IPS-11a (cell line): ENCODE results near the gene KCNJ10.

Experiments
- H3K4me3 ChIP-seq: one replicate; pipeline ENCODE4 v1.5.1; 2013; ENCODE audit warnings: low read depth, low read length, control low read depth

KCNJ10 gene

DNA sequence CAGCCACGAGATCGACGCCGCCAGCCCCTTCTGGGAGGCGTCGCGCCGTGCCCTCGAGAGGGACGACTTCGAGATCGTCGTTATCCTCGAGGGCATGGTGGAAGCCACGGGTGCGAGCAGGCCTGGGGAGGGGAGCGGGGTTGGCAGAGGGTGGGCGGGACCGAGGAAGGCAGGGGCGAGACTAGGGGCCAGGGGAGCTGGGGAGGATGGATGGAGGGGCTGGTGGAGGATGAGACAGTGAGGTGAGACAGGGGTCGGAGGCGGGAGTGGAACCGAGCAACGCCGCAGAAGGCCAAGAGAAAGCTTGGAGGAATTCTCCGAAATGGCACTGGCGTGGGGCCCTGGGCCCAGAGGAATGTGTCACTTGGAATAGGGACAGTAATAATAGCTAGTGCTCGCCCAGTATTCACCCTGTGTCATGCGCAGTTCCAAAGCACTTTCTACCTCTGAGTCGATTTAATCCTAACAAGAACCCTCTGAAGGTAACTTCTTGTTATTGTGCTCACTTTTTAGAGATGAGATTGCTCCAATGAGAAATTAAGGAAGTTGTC is 14.9 kb upstream of the KCNJ10 start:
- no peak overlapping the region for H3K4me3 ChIP-seq

GRCh38 chr1:160083968-160084770 is 14.2 kb upstream of the KCNJ10 start:
- peak overlapping the region; percentile 4 for H3K4me3 ChIP-seq

DNA sequence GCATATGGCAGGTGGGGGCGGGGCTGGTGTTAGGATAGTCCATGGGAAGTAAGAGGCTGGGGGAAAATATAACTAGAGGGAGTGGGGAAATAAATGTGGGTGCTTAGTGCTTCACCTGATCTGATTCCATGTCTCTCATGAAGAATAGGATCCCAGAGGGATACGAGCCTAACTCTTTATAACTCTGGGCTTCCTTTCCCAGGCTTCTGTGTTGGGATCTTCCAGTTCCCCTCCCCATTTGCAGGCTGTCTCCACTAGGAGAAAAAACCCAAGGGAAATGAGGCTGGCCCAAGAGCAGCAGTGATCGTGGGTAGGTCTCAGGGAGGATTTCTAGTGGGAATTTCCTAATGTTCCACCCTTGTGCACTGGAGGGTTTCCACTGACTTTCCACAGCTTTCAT is 13.0 kb upstream of the KCNJ10 start:
- no peak overlapping the region for H3K4me3 ChIP-seq

DNA sequence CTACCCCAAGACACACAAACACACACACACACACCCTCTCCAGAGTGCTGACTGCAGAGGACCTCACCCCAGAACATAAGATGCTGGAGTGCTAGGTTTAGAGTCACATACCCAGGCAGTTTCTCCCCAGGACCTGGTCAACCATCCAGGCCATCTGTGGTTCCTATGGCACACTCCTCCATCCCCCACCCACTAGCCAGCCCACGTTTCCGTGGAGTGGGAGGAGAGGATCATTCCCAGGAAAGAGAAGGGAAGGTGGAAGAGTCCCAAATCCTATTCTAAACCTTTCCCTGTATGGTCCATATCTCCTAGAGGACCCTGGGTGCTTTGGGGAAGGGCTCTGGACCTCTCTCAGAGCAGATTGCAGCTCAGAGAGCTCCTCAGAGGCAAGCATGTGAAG is 12.5 kb upstream of the KCNJ10 start:
- H3K4me3 ChIP-seq = no peak overlapping the region

GRCh38 chr1:160081261-160081936 is 11.4 kb upstream of the KCNJ10 start, which contains the start of gene KCNJ9:
KCNJ9 (plus strand) TSS chr1:160081538; CDS start chr1:160084031, 2,493 bp downstream.
- H3K4me3 ChIP-seq = no peak within 1 kb of the TSS

- no peak overlapping the region for H3K4me3 ChIP-seq
Measured at GRCh38 chr1:160080381-160081100, 10.6 kb upstream of the KCNJ10 start.

GRCh38 chr1:160079448-160079847 is 9.5 kb upstream of the KCNJ10 start:
- H3K4me3 ChIP-seq = no peak overlapping the region

DNA sequence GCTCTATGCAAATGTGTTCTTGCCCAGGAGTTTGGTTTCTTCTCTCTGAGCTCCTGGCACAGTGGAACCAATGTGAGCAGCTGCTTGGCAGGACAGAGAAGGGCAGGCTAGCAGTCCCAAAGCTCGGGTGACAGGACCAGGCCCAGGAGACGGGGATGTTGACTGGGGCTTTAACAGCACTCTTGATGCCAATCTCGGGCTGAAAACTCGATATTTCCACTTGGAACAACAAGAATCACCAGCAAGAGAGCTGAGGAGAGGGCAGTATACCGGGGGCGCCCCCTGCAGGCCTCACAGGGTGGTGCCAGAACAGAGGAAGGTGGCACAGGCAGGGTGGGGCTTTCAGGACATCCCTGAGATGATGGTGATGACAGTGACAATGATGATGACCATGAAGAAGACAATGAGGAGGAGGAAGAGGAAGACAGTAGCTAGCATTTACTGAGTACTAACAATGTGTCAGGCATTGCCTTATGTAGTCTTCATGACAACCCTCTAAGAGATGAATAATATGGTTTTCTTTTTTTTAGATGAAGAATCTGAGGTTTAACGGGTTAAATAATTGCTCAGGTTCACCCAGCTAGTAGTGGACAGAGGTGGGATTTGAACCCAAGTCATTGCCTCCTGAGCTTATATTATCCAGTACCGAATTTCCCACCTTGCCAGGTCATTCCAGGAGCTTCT is 8.7 kb upstream of the KCNJ10 start:
- H3K4me3 ChIP-seq = no peak overlapping the region

DNA sequence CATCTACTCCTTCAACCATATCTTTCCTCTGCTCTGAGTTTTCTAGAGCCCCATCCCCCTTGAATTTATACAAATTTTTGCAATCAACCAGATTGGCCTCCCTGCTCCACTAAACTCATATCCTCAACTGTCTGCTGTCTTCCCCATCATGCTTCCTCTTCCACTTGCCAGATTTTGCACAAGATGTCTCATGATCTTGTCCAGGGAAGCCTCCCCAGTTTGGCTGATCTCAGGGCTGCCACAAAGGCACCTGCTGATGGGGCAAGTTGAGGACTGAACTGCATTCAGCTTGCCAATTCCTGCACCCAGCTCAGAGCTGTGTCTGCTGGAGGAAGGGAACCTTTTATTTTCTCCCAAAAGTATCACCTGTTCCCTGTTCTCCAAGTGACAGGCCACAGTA is 7.5 kb upstream of the KCNJ10 start:
- H3K4me3 ChIP-seq = no peak overlapping the region

DNA sequence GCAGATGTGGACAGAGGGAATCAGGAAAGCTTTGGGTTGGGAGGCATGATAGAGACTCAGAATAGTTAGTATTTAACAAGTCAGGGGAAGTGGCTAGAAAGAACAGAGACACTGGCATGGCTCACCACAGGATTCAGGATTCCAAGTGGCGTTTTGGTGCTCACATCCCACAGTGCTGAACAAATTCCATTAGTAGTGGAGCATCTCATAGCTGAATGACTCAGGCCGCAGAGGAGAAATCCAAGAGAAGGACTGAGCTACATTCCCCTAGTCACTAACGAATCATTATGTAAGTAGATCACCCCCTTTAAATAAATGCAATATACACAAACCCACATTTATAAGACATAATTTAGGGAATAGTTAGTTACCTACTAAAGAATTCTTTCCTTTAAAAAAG is 6.3 kb upstream of the KCNJ10 start:
- no peak overlapping the region for H3K4me3 ChIP-seq

DNA sequence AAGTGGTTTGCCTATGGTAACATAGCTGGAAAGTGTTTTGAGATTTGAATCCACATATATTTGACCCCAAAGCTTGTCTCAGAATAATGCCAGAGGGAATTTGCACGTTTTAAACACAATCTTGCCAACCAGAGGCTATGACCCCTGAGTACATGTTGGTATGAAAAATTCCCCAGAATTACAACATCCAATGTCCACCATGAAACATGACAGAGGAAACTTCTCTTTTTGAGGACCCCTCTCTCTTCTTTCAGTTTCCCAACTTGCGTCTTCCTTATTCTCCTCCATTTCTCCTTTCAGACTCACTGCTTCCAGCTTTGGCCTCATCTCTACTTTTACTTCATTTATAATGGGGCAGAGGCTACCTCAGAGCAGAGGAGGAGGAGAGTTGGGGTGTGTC is 5.9 kb upstream of the KCNJ10 start:
- H3K4me3 ChIP-seq = no peak overlapping the region

GRCh38 chr1:160074865-160075264 is 4.9 kb upstream of the KCNJ10 start:
- no peak overlapping the region for H3K4me3 ChIP-seq

DNA sequence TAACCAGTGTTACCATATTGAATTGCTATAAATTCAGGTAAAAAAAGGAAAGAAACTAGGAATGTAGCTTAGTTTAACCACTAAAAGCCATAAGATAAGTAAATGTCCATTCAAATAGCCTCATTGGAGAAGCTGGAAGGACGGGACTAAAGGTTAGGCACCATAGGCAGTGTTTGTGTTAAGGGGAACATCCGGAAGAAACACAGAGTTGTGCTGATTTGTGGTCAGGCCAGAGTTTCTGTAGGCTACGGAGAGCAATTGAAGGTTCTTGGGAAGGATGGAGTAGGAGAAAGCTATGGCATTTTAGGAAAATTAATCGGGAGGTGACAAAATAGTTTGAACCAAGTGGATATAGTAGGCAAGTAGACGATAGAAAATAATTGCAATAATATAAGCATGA is 1.3 kb upstream of the KCNJ10 start:
- H3K4me3 ChIP-seq = no peak overlapping the region

DNA sequence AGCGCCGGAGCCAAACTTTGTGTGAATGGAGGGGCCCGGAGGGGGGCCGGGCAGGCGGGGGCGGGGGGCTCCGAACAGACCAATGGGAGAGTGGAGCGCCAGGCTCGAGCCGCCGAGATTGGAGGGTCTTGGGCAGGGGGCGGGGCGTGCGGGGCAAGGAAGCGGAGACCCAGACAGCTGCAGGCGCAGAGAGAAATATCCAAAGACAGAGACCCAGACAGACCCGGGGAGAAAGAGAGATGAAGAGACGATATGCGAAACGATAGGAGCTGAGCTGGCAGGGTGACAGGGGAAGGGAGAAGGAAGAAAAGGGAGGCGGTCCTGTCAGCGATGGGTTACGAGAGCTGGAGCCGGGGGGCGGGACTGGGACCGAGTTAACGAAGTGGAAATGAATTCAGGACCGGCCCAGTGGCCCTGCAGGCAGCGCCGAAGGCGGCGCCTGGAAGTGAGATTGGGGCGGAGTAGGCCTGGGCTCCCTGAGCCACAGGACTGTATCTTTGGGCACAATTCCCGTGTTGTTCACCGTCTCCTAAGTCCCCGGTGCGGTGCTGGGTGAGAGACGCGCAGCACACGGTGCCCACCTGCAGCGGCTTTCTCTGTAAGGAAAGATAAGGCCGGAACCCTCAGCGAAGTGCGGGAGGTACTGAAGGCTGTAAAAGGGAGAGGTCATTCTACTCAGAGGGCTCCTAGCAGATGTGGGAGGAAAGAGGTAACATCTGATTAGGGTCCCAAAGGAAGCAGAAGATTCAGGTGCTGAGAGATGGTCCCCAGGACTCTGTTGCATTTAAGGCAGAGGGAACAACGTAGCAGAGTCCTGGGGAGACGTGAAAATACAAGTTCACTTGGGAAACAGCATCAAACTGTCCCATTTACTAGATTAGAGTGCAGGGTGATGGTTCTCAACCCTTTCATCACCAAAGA is 543 bp upstream of the KCNJ10 start:
- H3K4me3 ChIP-seq = peak overlapping the region; percentile 45

DNA sequence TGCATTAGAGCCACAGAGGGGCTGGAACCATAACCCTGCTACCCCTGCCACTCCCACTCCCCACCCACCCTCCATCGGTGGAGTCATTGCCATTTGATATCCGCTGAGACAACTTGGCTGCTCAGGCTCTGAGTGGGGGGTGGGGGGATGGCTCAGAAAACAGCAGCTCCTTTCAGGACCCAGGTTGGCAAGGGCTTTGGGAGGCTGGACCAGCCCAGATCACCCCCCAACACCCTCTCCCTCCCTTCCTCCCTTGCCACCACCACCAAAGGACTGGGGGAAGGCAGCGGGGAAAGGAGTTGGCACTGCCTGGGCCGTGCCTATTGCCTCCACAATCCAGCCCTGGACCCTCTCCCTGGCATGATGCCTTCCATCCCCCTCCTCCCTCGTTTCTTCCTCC is 1.7 kb downstream of the KCNJ10 start:
- no peak overlapping the region for H3K4me3 ChIP-seq

DNA sequence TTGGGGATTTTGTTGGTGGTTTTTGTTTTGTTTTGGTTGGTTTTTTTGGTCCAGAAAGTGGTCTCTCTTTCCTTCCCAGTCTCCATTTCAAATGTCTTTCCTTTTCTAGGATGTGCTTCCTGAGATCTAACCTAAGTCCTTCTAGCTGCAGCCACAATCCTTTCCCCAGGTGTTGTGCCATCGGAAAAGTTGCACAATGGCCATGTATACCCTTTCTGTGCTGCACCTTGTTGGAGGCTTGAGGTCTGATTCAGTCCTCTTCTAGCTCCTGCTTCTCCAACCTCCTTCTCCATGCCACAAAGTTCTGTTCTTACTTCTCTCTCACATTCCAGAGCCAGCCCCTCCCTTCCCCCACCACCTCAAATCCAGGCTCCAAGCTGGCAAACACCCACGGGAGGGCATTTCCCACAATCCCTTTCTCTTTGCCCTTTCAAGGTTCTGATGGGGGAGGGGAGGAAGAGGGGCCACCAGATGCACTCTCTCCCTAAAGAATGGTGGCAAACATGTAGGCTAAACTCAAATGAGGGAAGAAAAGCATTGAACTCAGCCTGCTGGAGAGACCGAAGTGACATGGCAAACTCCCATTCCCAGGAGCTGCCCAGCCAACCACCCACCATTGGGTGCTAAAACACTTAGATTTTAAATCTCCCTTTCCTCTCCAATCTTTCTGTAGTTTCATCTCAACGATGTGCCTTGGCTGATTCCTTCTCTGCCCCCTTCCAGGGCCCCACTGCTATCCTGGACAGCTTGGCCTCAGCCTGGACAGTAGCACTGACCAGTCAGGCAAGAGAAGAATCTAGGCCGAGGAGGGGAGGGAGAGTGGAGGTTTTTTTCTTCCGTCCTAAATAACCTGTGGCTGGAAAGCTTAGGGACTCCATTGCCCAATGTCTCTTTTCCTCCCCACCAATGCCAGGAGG is 2.9 kb downstream of the KCNJ10 start:
- no peak overlapping the region for H3K4me3 ChIP-seq

DNA sequence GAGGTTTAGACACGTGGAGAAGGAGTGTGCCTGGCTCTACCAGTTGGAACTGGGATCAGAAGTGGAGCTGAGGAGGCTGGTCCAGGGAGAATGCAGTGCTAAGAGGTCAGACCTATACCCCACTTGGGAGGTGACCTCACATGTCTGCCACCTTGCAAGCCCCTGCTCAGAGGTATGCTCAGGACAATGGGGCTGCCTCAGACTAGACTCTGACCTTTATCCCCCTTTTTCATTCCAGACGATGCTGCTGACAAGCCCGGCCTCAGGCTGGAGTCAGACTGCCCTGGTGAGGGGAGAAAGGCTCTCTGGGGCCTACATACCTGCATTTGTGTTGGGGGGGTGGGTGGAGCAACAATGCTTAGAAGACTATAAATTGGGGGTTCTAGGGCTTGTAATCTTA is 5.2 kb downstream of the KCNJ10 start:
- H3K4me3 ChIP-seq = no peak overlapping the region

DNA sequence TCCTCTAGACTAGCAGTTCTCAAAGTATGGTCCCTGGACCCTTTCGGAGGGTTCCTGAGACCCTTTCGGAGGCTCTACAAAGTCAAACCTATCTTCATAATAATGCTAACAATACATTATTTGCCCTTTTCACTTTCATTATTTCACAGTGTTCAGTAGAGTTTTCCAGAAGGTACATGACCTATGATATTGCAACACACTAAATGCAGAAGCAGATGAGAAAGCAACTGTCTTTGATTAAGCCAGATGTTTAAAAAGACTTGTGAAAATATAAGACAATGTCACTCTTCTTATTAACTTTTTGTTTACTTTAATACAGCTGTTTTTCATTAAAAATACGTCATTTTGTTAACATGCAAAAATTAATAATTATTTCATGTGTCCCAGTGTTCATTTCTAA is 5.8 kb downstream of the KCNJ10 start:
- H3K4me3 ChIP-seq = no peak overlapping the region

DNA sequence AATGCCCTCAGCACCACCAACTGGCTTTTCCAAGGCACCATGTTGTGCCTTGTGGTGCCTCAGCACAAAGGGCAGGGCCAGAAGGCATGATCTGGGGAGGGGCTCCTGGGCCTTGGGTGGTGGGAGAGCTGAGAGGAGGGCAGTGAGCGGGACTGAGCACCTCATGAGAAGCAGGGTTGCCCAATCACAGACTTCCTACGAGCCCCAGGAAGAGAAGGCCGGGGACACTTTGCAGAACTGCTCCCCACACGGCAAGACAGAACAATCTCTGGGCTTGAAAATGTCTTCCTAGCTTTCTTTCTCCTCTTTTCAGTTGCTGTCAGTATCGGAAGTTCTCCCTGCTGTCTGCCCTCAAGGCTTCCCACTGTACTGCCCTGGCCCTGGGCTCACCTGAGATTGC is 6.8 kb downstream of the KCNJ10 start:
- H3K4me3 ChIP-seq = no peak overlapping the region
